A673 (cell line): ENCODE data around the gene TMEM81. TPM values are rescaled to one million over a fixed set of nuclear protein-coding genes. Genes with fewer than 3 reads are reported as not detected.

Experiments used
- BruUV-seq: library from RNA; stranded (reverse); fragments of 400-500 nt; replicated peaks from 2 replicates; lab custom pipeline; 2021; lab: Mats Ljungman, UMichigan
- CTCF ChIA-PET: fragments of 300-600 bp; sonication (Branson Sonifier 250); formaldehyde crosslinking; loops from one replicate; lab custom pipeline; 2022; ENCODE audit warnings: antibody characterized with exemption; lab: Charles Lee
- POLR2A ChIA-PET: fragments of 300-600 bp; sonication (Branson Sonifier 250); formaldehyde crosslinking; loops from one replicate; lab custom pipeline; 2022; ENCODE audit warnings: antibody characterized with exemption; ENCODE audit not compliant: low non-redundant PET; lab: Charles Lee
- DNase-seq: peaks from one replicate; pipeline ENCODE4 v3.0.0-alpha.2; 2015; ENCODE audit warnings: low spot score
- H3K27ac ChIP-seq: fragments of 200-600 bp; sonication (generic); 2 replicates; pipeline ENCODE4 v1.5.1; 2016; ENCODE audit warnings: mixed run types, low read depth, mild to moderate bottlenecking, mixed read lengths, antibody characterized with exemption, low read length; ENCODE audit not compliant: poor library complexity, severe bottlenecking
- H3K27me3 ChIP-seq: fragments of 200-600 bp; sonication (generic); replicated peaks from 2 replicates; pipeline ENCODE4 v1.6.1; 2017; ENCODE audit warnings: mixed run types, low read depth, mild to moderate bottlenecking, mixed read lengths, antibody characterized with exemption, low read length; ENCODE audit not compliant: insufficient read depth, poor library complexity
- H3K36me3 ChIP-seq: fragments of 200-600 bp; sonication (generic); 2 replicates; pipeline ENCODE4 v1.6.1; 2016; ENCODE audit warnings: mixed run types, mild to moderate bottlenecking, mixed read lengths, antibody characterized with exemption, low read length; ENCODE audit not compliant: insufficient read depth, poor library complexity, severe bottlenecking
- H3K4me1 ChIP-seq: fragments of 200-600 bp; sonication (generic); 2 replicates; pipeline ENCODE4 v1.6.1; 2017; ENCODE audit warnings: mixed run types, mild to moderate bottlenecking, mixed read lengths, antibody characterized with exemption, low read length; ENCODE audit not compliant: insufficient read depth, poor library complexity, severe bottlenecking
- H3K4me3 ChIP-seq: fragments of 200-600 bp; sonication (generic); 2 replicates; pipeline ENCODE4 v1.5.1; 2016; ENCODE audit warnings: low read depth, mixed run types, mild to moderate bottlenecking, mixed read lengths, low read length; ENCODE audit not compliant: poor library complexity, severe bottlenecking
- H3K9me3 ChIP-seq: fragments of 200-600 bp; sonication (generic); 2 replicates; pipeline ENCODE4 v1.6.1; 2016; ENCODE audit warnings: mixed run types, low read depth, mild to moderate bottlenecking, mixed read lengths, antibody characterized with exemption, low read length; ENCODE audit not compliant: poor library complexity, severe bottlenecking
- CTCF ChIP-seq: fragments of 300-800, 200-600 bp; sonication (generic); conservative IDR thresholded peaks from 2 replicates; pipeline ENCODE4 v1.5.1; 2017; ENCODE audit warnings: low read depth, mild to moderate bottlenecking, antibody characterized with exemption, low read length, moderate library complexity, mixed read lengths
- EZH2 ChIP-seq: fragments of 200-600 bp; sonication (generic); IDR thresholded peaks from 2 replicates; pipeline ENCODE4 v1.6.1; 2017; ENCODE audit warnings: borderline replicate concordance, low read depth, mild to moderate bottlenecking, mixed read lengths, antibody characterized with exemption, low read length; ENCODE audit not compliant: poor library complexity, severe bottlenecking
- intact Hi-C: fragments of 100-400 bp; cut with micrococcal nuclease; formaldehyde crosslinking; loops from one replicate; pipeline ENCODE4 v1.10.0; 2022; ENCODE audit not compliant: unreplicated experiment
- total RNA-seq: library from RNA; stranded (reverse); gene quantifications from 2 replicates; pipeline ENCODE4 v1.2.3, GENCODE V29; 2021

The TMEM81 gene
- total RNA-seq, 1 experiment from 2014 or later: 5.4 TPM

- Histone ChIP-seq H3K27ac (no peak overlapping the region), H3K4me3 (no peak overlapping the region), H3K36me3 (no peaks in the 10 kb centered on the region), H3K27me3 (no peaks in the 10 kb centered on the region), H3K9me3 (no peaks in the 10 kb centered on the region), H3K4me1 (no peaks in the 10 kb centered on the region)
- POLR2A ChIA-PET: no interaction called here
- CTCF ChIA-PET: interaction anchor here (0.5 to 2.9 kb wide), 21 partner anchors 9 to 1750 kb away, joined by 3 to 58 read pairs (median 5); no protein-coding TSS in a partner anchor
- intact Hi-C loops: loop anchor here (1.0 to 5.0 kb wide), 2 partner anchors 72 to 196 kb away; no protein-coding TSS in a partner anchor
- DNase-seq: peak; percentile 87
- no TSS peak for BruUV-seq
- TF ChIP-seq CTCF (peak; percentile 96), EZH2 (no peak)
Measured at GRCh38 chr1:205061665-205062069, 22.6 kb downstream of the TMEM81 start.

DNA sequence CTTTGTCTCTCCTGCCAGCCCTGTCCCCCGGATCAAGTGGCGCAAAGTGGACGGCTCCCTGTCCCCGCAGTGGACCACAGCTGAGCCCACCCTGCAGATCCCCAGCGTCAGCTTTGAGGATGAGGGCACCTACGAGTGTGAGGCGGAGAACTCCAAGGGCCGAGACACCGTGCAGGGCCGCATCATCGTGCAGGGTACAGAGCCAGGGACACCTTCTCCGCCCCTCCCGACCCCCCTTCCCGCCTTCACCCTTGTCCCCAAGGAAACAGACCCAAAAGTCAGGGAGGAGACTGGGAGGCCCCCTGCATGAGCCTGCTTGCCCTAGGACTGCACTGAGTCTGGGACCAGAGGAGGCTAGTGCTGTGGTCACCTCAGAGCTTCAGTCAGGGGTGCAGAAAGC, 23.0 kb downstream of the TMEM81 start:
- intact Hi-C loops: loop anchor here (1.0 to 5.0 kb wide), 2 partner anchors 72 to 196 kb away; no protein-coding TSS in a partner anchor
- ChIA-PET CTCF (interaction anchor here (0.8 to 2.9 kb wide), 16 partner anchors 10 to 212 kb away, joined by 3 to 58 read pairs (median 5); no protein-coding TSS in a partner anchor), POLR2A (no interaction called here)
- no TSS peak for BruUV-seq
- Histone ChIP-seq H3K27ac (no peak overlapping the region), H3K4me3 (no peak overlapping the region), H3K4me1 (no peaks in the 10 kb centered on the region), H3K27me3 (no peaks in the 10 kb centered on the region), H3K36me3 (no peaks in the 10 kb centered on the region), H3K9me3 (no peaks in the 10 kb centered on the region)
- no peak for DNase-seq
- TF ChIP-seq CTCF (no peak), EZH2 (no peak)

DNA sequence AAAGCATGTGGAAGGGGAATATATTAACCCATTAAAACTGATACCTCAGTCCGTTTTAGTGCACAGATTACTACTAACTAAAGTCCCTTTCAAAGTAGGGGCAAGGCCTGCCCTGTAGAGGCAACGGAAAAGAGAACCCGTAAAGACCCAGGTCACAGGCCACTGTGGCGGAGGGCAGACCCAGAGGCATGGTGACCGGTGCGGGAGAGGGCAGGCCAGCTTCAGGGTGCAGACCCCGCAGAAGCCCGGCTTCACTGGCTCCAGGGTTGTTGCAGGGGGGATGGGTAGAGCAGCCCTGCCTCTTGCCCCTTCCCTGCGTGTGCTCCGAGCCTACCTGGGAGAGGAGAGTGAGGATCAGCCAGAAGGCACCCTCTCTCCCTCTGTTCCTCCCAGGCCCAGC, 23.5 kb downstream of the TMEM81 start:
- no peaks in the 10 kb centered on the region for H3K9me3 ChIP-seq
- BruUV-seq: no TSS peak
- H3K4me1 ChIP-seq: no peaks in the 10 kb centered on the region
- H3K4me3 ChIP-seq: no peak overlapping the region
- H3K36me3 ChIP-seq: no peaks in the 10 kb centered on the region
- ChIA-PET CTCF (interaction anchor here (1.6 to 2.9 kb wide), 2 partner anchors 71 to 84 kb away, joined by 28 to 58 read pairs; no protein-coding TSS in a partner anchor), POLR2A (no interaction called here)
- no peak for TF ChIP-seq CTCF
- TF ChIP-seq EZH2: no peak
- intact Hi-C loops: loop anchor here (1.0 to 5.0 kb wide), 2 partner anchors 71 to 197 kb away; no protein-coding TSS in a partner anchor
- H3K27me3 ChIP-seq: no peaks in the 10 kb centered on the region
- no peak for DNase-seq
- H3K27ac ChIP-seq: no peak overlapping the region
